HepG2 (cell line): ENCODE measurements around the gene NOTCH4. TPM values are rescaled to one million over a fixed set of nuclear protein-coding genes. Genes with fewer than 3 reads are reported as not detected.

Source experiments
- FOXK2 ChIP-seq: fragments of 450-650 bp; IDR thresholded peaks from 2 replicates; pipeline ENCODE4 v1.6.1; 2016
- PITX1 ChIP-seq: sonication (generic); formaldehyde crosslinking; IDR thresholded peaks from 2 replicates; pipeline ENCODE4 v1.5.1; 2020; ENCODE audit warnings: mild to moderate bottlenecking, missing genetic modification reagents
- RCOR2 ChIP-seq: IDR thresholded peaks from 2 replicates; pipeline ENCODE4 v1.6.1; 2016; ENCODE audit warnings: missing biosample characterization, missing genetic modification reagents
- ZFYVE20 ChIP-seq: sonication (generic); formaldehyde crosslinking; IDR thresholded peaks from 2 replicates; pipeline ENCODE4 v1.8.0; 2023; ENCODE audit warnings: low read depth, mild to moderate bottlenecking, moderate library complexity, missing genetic modification reagents, borderline replicate concordance
- ZNF224 ChIP-seq: sonication (generic); formaldehyde crosslinking; IDR thresholded peaks from 2 replicates; pipeline ENCODE4 v1.5.0; 2020; ENCODE audit warnings: mild to moderate bottlenecking, missing genetic modification reagents
- ZNF543 ChIP-seq: sonication (generic); formaldehyde crosslinking; IDR thresholded peaks from 2 replicates; pipeline ENCODE4 v1.4.0; 2020; ENCODE audit warnings: mild to moderate bottlenecking, missing genetic modification reagents
- ZSCAN22 ChIP-seq: sonication (generic); formaldehyde crosslinking; IDR thresholded peaks from 2 replicates; pipeline ENCODE4 v1.4.0; 2020; ENCODE audit warnings: mild to moderate bottlenecking, missing genetic modification reagents
- polyA plus RNA-seq, 8 experiments: library from polyadenylated mRNA; depleted of rRNA in 3 of 8; stranded (reverse) in 7 of 8; unstranded in 1 of 8; fragments of >200 nt; fragmentation: Illumina TruSeq in 4 of 8; extraction: Trizol in 4 of 8; gene quantifications; 2 replicates each; pipeline versions ENCODE4 v1.2.1 to v1.2.3, GENCODE V29; 2011 to 2016; ENCODE audit warnings: low read depth in 4 of 8, missing spikeins in 1 of 8, mixed read lengths in 1 of 8; ENCODE audit not compliant: insufficient read depth in 1 of 8
- total RNA-seq, 5 experiments: library from RNA; depleted of rRNA; stranded (reverse); fragments of >200 nt; fragmentation: Illumina TruSeq; extraction: Trizol; gene quantifications; 2 replicates each; pipeline ENCODE4 v1.2.3, GENCODE V29; 2016; ENCODE audit warnings: low read depth in 1 of 5
- TF ChIP-seq, protein P1 (sequence below): fragments of 450-650 bp; IDR thresholded peaks from 2 replicates; pipeline ENCODE4 v1.6.1; 2017; ENCODE audit warnings: mild to moderate bottlenecking
- TF ChIP-seq, protein P2 (sequence below): sonication (generic); IDR thresholded peaks from 2 replicates; pipeline ENCODE4 v1.6.1; 2016; ENCODE audit warnings: low read depth, borderline replicate concordance
- TF ChIP-seq, protein P3 (sequence below), 2 experiments: IDR thresholded peaks; 2 replicates each; pipeline ENCODE4 v1.6.1; 2011 to 2012; ENCODE audit warnings: low read length in 2 of 2, borderline replicate concordance in 1 of 2, low read depth in 1 of 2, mild to moderate bottlenecking in 1 of 2, moderate library complexity in 1 of 2
- TF ChIP-seq, protein P4 (sequence below): sonication (generic); formaldehyde crosslinking; IDR thresholded peaks from 2 replicates; pipeline ENCODE4 v1.4.0; 2020; ENCODE audit warnings: missing genetic modification reagents

Gene NOTCH4
- total and polyA plus RNA-seq, 2 of the 13 experiments (the other 11 are each of a cell fraction or from before 2014, with no cell fraction given) = 0.51 to 0.83 TPM

DNA sequence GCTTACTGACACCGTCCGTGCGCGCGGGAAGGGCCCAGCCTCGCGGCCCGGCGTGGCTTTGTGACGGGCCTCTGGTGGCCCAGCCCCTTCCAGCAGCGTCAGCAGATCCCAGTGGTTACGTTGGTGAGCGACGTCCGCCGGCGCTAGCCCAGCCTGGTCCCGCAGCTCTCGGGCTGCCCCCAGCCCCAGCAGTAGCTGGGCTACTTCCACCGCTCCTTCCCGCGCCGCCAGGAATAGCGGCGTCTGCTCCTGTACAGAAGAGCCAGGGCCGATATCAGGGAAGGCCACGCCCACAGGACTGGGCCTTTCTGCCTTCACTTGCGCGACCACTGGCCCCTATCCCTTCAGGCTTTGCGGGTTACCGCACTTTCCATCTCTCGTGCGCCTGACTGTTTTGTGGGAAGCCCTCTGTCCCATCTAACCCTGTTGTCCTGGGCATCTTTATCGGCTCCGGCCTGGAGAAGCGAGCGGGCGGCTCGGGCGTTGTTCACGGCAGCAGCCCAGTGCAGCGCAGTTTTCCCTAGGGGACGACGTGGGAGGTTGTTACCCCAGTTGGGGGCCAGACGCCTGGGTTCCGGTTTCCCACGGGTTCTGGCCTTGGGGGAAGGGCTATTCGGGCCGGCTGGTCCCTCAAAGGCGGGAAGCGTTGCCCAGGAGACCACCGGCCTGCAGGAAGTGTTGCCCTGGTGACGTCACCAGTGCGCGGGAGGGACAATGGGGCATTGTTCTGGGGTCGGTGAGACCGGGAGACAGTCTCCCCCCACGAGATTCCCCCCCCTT, 27.8 kb downstream of the NOTCH4 start (continued):
- TF ChIP-seq, protein P1, sequence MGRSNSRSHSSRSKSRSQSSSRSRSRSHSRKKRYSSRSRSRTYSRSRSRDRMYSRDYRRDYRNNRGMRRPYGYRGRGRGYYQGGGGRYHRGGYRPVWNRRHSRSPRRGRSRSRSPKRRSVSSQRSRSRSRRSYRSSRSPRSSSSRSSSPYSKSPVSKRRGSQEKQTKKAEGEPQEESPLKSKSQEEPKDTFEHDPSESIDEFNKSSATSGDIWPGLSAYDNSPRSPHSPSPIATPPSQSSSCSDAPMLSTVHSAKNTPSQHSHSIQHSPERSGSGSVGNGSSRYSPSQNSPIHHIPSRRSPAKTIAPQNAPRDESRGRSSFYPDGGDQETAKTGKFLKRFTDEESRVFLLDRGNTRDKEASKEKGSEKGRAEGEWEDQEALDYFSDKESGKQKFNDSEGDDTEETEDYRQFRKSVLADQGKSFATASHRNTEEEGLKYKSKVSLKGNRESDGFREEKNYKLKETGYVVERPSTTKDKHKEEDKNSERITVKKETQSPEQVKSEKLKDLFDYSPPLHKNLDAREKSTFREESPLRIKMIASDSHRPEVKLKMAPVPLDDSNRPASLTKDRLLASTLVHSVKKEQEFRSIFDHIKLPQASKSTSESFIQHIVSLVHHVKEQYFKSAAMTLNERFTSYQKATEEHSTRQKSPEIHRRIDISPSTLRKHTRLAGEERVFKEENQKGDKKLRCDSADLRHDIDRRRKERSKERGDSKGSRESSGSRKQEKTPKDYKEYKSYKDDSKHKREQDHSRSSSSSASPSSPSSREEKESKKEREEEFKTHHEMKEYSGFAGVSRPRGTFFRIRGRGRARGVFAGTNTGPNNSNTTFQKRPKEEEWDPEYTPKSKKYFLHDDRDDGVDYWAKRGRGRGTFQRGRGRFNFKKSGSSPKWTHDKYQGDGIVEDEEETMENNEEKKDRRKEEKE = no peak
- TF ChIP-seq ZNF543 (CRISPR knock-in tag) (peak; percentile 96), PITX1 (CRISPR knock-in tag) (peak; percentile 66), ZNF224 (CRISPR knock-in tag) (peak; percentile 90), ZFYVE20 (CRISPR knock-in tag) (no peak), ZSCAN22 (CRISPR knock-in tag) (no peak; the same call in 1 of the 2 replicates), RCOR2 (CRISPR knock-in tag) (no peak), FOXK2 (no peak)
- TF ChIP-seq, protein P2, sequence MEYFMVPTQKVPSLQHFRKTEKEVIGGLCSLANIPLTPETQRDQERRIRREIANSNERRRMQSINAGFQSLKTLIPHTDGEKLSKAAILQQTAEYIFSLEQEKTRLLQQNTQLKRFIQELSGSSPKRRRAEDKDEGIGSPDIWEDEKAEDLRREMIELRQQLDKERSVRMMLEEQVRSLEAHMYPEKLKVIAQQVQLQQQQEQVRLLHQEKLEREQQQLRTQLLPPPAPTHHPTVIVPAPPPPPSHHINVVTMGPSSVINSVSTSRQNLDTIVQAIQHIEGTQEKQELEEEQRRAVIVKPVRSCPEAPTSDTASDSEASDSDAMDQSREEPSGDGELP = peak; percentile 69; the same call in 1 of the 2 replicates
- TF ChIP-seq, protein P3, sequence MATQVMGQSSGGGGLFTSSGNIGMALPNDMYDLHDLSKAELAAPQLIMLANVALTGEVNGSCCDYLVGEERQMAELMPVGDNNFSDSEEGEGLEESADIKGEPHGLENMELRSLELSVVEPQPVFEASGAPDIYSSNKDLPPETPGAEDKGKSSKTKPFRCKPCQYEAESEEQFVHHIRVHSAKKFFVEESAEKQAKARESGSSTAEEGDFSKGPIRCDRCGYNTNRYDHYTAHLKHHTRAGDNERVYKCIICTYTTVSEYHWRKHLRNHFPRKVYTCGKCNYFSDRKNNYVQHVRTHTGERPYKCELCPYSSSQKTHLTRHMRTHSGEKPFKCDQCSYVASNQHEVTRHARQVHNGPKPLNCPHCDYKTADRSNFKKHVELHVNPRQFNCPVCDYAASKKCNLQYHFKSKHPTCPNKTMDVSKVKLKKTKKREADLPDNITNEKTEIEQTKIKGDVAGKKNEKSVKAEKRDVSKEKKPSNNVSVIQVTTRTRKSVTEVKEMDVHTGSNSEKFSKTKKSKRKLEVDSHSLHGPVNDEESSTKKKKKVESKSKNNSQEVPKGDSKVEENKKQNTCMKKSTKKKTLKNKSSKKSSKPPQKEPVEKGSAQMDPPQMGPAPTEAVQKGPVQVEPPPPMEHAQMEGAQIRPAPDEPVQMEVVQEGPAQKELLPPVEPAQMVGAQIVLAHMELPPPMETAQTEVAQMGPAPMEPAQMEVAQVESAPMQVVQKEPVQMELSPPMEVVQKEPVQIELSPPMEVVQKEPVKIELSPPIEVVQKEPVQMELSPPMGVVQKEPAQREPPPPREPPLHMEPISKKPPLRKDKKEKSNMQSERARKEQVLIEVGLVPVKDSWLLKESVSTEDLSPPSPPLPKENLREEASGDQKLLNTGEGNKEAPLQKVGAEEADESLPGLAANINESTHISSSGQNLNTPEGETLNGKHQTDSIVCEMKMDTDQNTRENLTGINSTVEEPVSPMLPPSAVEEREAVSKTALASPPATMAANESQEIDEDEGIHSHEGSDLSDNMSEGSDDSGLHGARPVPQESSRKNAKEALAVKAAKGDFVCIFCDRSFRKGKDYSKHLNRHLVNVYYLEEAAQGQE (IDR thresholded peaks at IDR 0.05; ENCODE audit: borderline replicate concordance in 1 of 2, low read depth in 1 of 2, low read length in 2 of 2) = no peak; a peak in 1 of 4 replicates
- TF ChIP-seq, protein P4, sequence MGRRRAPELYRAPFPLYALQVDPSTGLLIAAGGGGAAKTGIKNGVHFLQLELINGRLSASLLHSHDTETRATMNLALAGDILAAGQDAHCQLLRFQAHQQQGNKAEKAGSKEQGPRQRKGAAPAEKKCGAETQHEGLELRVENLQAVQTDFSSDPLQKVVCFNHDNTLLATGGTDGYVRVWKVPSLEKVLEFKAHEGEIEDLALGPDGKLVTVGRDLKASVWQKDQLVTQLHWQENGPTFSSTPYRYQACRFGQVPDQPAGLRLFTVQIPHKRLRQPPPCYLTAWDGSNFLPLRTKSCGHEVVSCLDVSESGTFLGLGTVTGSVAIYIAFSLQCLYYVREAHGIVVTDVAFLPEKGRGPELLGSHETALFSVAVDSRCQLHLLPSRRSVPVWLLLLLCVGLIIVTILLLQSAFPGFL (CRISPR knock-in tag) = no peak; the same call in 1 of the 2 replicates
